Measurements from ENCODE around the gene ALDH7A1. TPM values are rescaled to one million over a fixed set of nuclear protein-coding genes. Genes with fewer than 3 reads are reported as not detected.

The ALDH7A1 gene
- total RNA-seq, 6 experiments from 2014 or later: 81.1 to 99.9 (median 90.6) TPM

- no peaks in the 10 kb centered on the region for H3K9me3 Mint-ChIP-seq
- TF ChIP-seq CTCF (IDR thresholded peaks at IDR 0.05): no peak
- peak overlapping the region; percentile 58 for H3K27ac Mint-ChIP-seq
- H3K36me3 Mint-ChIP-seq (ENCODE audit: low read depth): peaks cover 82% of the 10 kb centered on the region
- no peak for DNase-seq
- peaks cover 68% of the 10 kb centered on the region for H3K4me1 Mint-ChIP-seq (ENCODE audit: low read depth)
- peaks cover 3% of the 10 kb centered on the region; the same call in 1 of the 2 replicates for H3K27me3 Mint-ChIP-seq (ENCODE audit: insufficient read depth)
- no peak overlapping the region for H3K4me3 Mint-ChIP-seq
These were observed 108.7 kb downstream of the ALDH7A1 start for GRCh38 chr5:126486332-126486731.

GRCh38 chr5:126484253-126484652, 110.8 kb downstream of the ALDH7A1 start:
- no peak for TF ChIP-seq CTCF (IDR thresholded peaks at IDR 0.05)
- no peak overlapping the region; the same call in 1 of the 2 replicates for H3K27ac Mint-ChIP-seq
- no peak overlapping the region for H3K4me3 Mint-ChIP-seq
- peaks cover 68% of the 10 kb centered on the region for H3K4me1 Mint-ChIP-seq (ENCODE audit: low read depth)
- H3K27me3 Mint-ChIP-seq (ENCODE audit: insufficient read depth): peaks cover 4% of the 10 kb centered on the region; the same call in 1 of the 2 replicates
- peaks cover 82% of the 10 kb centered on the region for H3K36me3 Mint-ChIP-seq (ENCODE audit: low read depth)
- DNase-seq: no peak
- H3K9me3 Mint-ChIP-seq: no peaks in the 10 kb centered on the region

GRCh38 chr5:126483156-126483555, 111.9 kb downstream of the ALDH7A1 start:
- DNase-seq: no peak
- Mint-ChIP-seq H3K4me1 (ENCODE audit: low read depth) (peaks cover 57% of the 10 kb centered on the region), H3K9me3 (no peaks in the 10 kb centered on the region), H3K27ac (peak overlapping the region; percentile 76), H3K36me3 (ENCODE audit: low read depth) (peaks cover 74% of the 10 kb centered on the region), H3K4me3 (no peak overlapping the region), H3K27me3 (ENCODE audit: insufficient read depth) (peaks cover 4% of the 10 kb centered on the region; the same call in 1 of the 2 replicates)
- no peak for TF ChIP-seq CTCF (IDR thresholded peaks at IDR 0.05)

- Mint-ChIP-seq H3K4me1 (ENCODE audit: low read depth) (peaks cover 55% of the 10 kb centered on the region), H3K4me3 (no peak overlapping the region), H3K27ac (peak overlapping the region; percentile 76), H3K27me3 (ENCODE audit: insufficient read depth) (peaks cover 4% of the 10 kb centered on the region; the same call in 1 of the 2 replicates), H3K9me3 (no peaks in the 10 kb centered on the region), H3K36me3 (ENCODE audit: low read depth) (peaks cover 72% of the 10 kb centered on the region)
- no peak for DNase-seq
- TF ChIP-seq CTCF (IDR thresholded peaks at IDR 0.05): no peak
These were observed 112.4 kb downstream of the ALDH7A1 start for GRCh38 chr5:126482591-126482990.

GRCh38 chr5:126481243-126481642, 113.8 kb downstream of the ALDH7A1 start:
- Mint-ChIP-seq H3K27me3 (ENCODE audit: insufficient read depth) (peaks cover 4% of the 10 kb centered on the region; the same call in 1 of the 2 replicates), H3K9me3 (no peaks in the 10 kb centered on the region), H3K27ac (peak overlapping the region; percentile 50), H3K36me3 (ENCODE audit: low read depth) (peaks cover 72% of the 10 kb centered on the region), H3K4me1 (ENCODE audit: low read depth) (peaks cover 61% of the 10 kb centered on the region), H3K4me3 (no peak overlapping the region; the same call in 1 of the 2 replicates)
- peak; percentile 39 for DNase-seq
- TF ChIP-seq CTCF (IDR thresholded peaks at IDR 0.05): no peak

Other genes with a start within 250 kb of the ALDH7A1 start
- 100 to 1,000 TPM in 2 of 6 experiments, 10 to 100 TPM in 4; 69.2 to 154 (median 80.5) TPM for gene GRAMD2B, start 171.8 kb downstream of the ALDH7A1 start, total RNA-seq (2021; fragmentation: NEBNext Ultra II Directional; extraction: Animal tissue kit (Norgen Biotek cat#: 25700))
- gene PHAX, start 5.7 kb upstream of the ALDH7A1 start, total RNA-seq (2021; fragmentation: NEBNext Ultra II Directional; extraction: Animal tissue kit (Norgen Biotek cat#: 25700)): 10 to 100 TPM; 48.2 to 70.8 (median 67.0) TPM
- 10 to 100 TPM; 26.2 to 55.4 (median 51.0) TPM for gene LMNB1, start 181.9 kb upstream of the ALDH7A1 start, total RNA-seq (2021; fragmentation: NEBNext Ultra II Directional; extraction: Animal tissue kit (Norgen Biotek cat#: 25700))

All from HFFc6 (cell line).